Mesendoderm (in vitro differentiated cells): ENCODE data around the gene OR8D1. TPM values are rescaled to one million over a fixed set of nuclear protein-coding genes. Genes with fewer than 3 reads are reported as not detected.

Experiments
- DNase-seq: peaks from one replicate; pipeline ENCODE4 v3.0.0; 2013
- H2AK5ac ChIP-seq: 2 replicates; pipeline ENCODE4 v1.6.1; 2013; ENCODE audit warnings: low read length, inconsistent platforms
- H2BK120ac ChIP-seq: 2 replicates; pipeline ENCODE4 v1.6.1; 2013; ENCODE audit warnings: low read depth, mild to moderate bottlenecking, low read length, moderate library complexity, mixed read lengths
- H2BK15ac ChIP-seq: replicated peaks from 2 replicates; pipeline ENCODE4 v1.6.1; 2013; ENCODE audit warnings: low read depth, mild to moderate bottlenecking, moderate library complexity
- H2BK5ac ChIP-seq: 2 replicates; pipeline ENCODE4 v1.6.1; 2013; ENCODE audit warnings: low read length, inconsistent platforms
- H3K18ac ChIP-seq: 2 replicates; pipeline ENCODE4 v1.6.1; 2013; ENCODE audit warnings: mild to moderate bottlenecking, low read length, mixed read lengths
- H3K23ac ChIP-seq: one replicate; pipeline ENCODE4 v1.6.1; 2013; ENCODE audit warnings: low read length
- H3K27ac ChIP-seq: 2 replicates; pipeline ENCODE4 v1.5.1; 2013; ENCODE audit warnings: low read depth, mild to moderate bottlenecking, inconsistent platforms, low read length, moderate library complexity
- H3K27me3 ChIP-seq: 2 replicates; pipeline ENCODE4 v1.6.1; 2013; ENCODE audit warnings: low read length, control low read depth, mild to moderate bottlenecking, inconsistent platforms; ENCODE audit not compliant: insufficient read depth, poor library complexity
- H3K36me3 ChIP-seq: 2 replicates; pipeline ENCODE4 v1.6.1; 2013; ENCODE audit warnings: low read length, inconsistent platforms; ENCODE audit not compliant: control insufficient read depth, insufficient read depth
- H3K4ac ChIP-seq: one replicate; pipeline ENCODE4 v1.6.1; 2013; ENCODE audit warnings: low read depth, mild to moderate bottlenecking, low read length, moderate library complexity
- H3K4me1 ChIP-seq: 2 replicates; pipeline ENCODE4 v1.6.1; 2013; ENCODE audit warnings: low read depth, low read length, inconsistent platforms; ENCODE audit not compliant: control insufficient read depth
- H3K4me2 ChIP-seq: 2 replicates; pipeline ENCODE4 v1.6.1; 2013; ENCODE audit warnings: low read length
- H3K4me3 ChIP-seq: 2 replicates; pipeline ENCODE4 v1.5.1; 2013; ENCODE audit warnings: mild to moderate bottlenecking, low read length
- H3K56ac ChIP-seq: one replicate; pipeline ENCODE4 v1.6.1; 2013; ENCODE audit warnings: low read length
- H3K79me1 ChIP-seq: 2 replicates; pipeline ENCODE4 v1.6.1; 2013; ENCODE audit warnings: low read length, inconsistent platforms
- H3K79me2 ChIP-seq: 2 replicates; pipeline ENCODE4 v1.6.1; 2013; ENCODE audit warnings: mild to moderate bottlenecking, low read length; ENCODE audit not compliant: control insufficient read depth, insufficient read depth
- H3K9ac ChIP-seq: 2 replicates; pipeline ENCODE4 v1.6.1; 2013; ENCODE audit warnings: low read length, inconsistent platforms
- H4K5ac ChIP-seq: one replicate; pipeline ENCODE4 v1.6.1; 2013; ENCODE audit warnings: low read length
- H4K8ac ChIP-seq: one replicate; pipeline ENCODE4 v1.6.1; 2013; ENCODE audit warnings: low read depth, mild to moderate bottlenecking, control low read depth, low read length, moderate library complexity
- WGBS: extraction: QIAGEN DNeasy Blood & Tissue Kit; methylation state at CpG from one replicate; pipeline ENCODE4 v1.1.7; 2013; ENCODE audit warnings: low lambda C conversion rate, missing lambda C conversion rate; ENCODE audit not compliant: insufficient coverage; ENCODE audit errors: extremely low coverage; 5-methylcytosine and 5-hydroxymethylcytosine counted together
- polyA plus RNA-seq, 2 experiments: library from polyadenylated mRNA; stranded (reverse); fragments of 200-250 nt; gene quantifications; one replicate each; pipeline ENCODE4 v1.2.3, GENCODE V29; 2013

The OR8D1 gene
- not detected for polyA plus RNA-seq (2013, experiment 1 of 2)
- polyA plus RNA-seq (2013, experiment 2 of 2) = not detected

DNA sequence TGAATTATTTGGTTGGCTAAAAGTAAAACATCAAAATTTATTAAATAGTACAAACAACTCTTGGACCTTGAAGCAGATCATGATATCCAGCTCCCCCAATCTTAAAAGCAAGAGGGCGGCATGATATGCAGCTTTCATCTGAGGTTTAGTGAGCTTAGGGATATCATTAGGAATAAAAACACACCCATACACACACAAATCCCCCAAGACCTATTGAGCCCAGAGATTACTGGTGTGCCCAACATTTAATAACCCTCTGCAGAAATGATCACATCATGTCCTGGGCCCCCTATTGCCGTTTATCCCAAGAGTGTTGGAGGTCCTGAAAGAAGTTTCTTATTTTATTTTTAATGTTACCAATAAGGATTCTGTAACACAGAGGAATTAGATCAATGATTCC lies at the start of gene OR8D1:
OR8D1 (minus strand) TSS at position 101 of the 400 bp plus-strand sequence. CDS start 3,183 bp downstream, outside the sequence.
- Histone ChIP-seq H4K5ac (no peak within 1 kb of the TSS), H3K18ac (no peak within 1 kb of the TSS), H3K36me3 (no peaks in the 10 kb centered on the region), H2BK15ac (no peak within 1 kb of the TSS), H3K4me1 (no peaks in the 10 kb centered on the region), H2AK5ac (no peak within 1 kb of the TSS), H3K56ac (no peak within 1 kb of the TSS), H3K27ac (no peak within 1 kb of the TSS), H2BK5ac (no peak within 1 kb of the TSS), H3K4me3 (no peak within 1 kb of the TSS), H2BK120ac (no peak within 1 kb of the TSS), H3K4me2 (no peak within 1 kb of the TSS), H3K4ac (no peak within 1 kb of the TSS), H3K79me1 (no peaks in the 10 kb centered on the region), H4K8ac (no peak within 1 kb of the TSS), H3K79me2 (no peaks in the 10 kb centered on the region), H3K27me3 (no peaks in the 10 kb centered on the region), H3K23ac (no peak within 1 kb of the TSS), H3K9ac (no peak within 1 kb of the TSS)
- DNase-seq = no peak
- WGBS = no CpG with 5 or more reads among the region's 2 CpGs

DNA sequence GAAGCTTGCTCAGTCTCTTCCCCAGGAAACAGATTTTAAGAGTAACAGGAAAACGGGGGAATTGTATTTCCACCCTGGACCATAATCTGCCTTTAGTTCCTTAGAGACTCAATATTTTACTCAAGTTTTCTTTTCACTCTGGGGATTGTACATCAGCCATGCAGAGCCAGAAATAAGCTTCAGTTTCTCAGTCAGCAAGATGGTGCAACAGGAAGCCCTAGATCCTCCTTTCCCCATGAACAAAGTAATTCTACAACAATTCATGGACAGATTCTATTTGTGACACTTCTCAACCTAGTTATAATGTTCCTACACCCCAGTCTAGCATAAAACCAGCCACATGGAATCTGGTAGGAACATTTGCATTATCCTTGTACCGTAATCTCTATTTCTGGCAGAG lies 45.8 kb upstream of the OR8D1 start:
- no peak overlapping the region for H4K5ac ChIP-seq
- no peak overlapping the region for H4K8ac ChIP-seq
- H3K23ac ChIP-seq = no peak overlapping the region
- no peaks in the 10 kb centered on the region for H3K79me2 ChIP-seq
- no peak overlapping the region for H3K18ac ChIP-seq
- H3K79me1 ChIP-seq = no peaks in the 10 kb centered on the region
- H3K36me3 ChIP-seq = no peaks in the 10 kb centered on the region
- H2BK15ac ChIP-seq = no peak overlapping the region
- no peak overlapping the region for H2BK120ac ChIP-seq
- H3K4me1 ChIP-seq = no peaks in the 10 kb centered on the region
- no peak overlapping the region for H3K27ac ChIP-seq
- H3K27me3 ChIP-seq = no peaks in the 10 kb centered on the region
- H3K4me2 ChIP-seq = no peak overlapping the region
- no peak for DNase-seq
- H3K4ac ChIP-seq = no peak overlapping the region
- H3K56ac ChIP-seq = no peak overlapping the region
- no peak overlapping the region for H2AK5ac ChIP-seq
- WGBS = no CpG with 5 or more reads among the region's 2 CpGs
- H3K9ac ChIP-seq = no peak overlapping the region
- no peak overlapping the region for H2BK5ac ChIP-seq
- H3K4me3 ChIP-seq = no peak overlapping the region

DNA sequence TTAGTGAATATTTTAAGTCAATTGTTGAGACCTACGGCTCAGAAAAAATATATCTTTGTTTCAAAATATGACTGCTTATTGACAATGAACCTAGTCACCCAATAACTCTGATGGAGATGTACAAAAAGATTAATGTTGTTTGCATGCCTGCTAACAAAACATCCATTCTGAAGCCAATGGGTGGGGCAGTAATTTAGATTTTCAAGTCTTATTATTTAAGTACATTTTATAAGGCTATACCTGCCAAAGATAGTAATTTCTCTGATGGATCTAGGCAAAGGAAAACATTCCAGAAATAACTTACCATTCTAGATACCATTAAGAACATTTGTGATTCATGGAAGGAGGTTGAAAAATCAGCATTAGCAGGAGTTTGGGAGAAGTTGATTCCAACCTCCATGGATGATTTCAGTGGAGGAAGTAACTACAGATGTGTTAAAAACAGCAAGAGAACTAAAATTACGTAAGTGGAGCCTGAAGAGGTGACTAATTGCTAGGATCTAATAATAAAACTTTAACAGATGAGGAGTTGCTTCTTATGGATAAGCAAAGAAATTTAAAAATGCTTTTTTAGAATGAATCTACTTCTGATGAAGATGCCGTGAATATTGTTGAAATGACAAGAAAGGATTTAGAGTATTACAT lies 32.7 kb upstream of the OR8D1 start:
- Histone ChIP-seq H3K27ac (no peak overlapping the region), H3K4ac (no peak overlapping the region), H3K27me3 (no peaks in the 10 kb centered on the region), H3K4me3 (no peak overlapping the region), H3K18ac (no peak overlapping the region), H4K8ac (no peak overlapping the region), H3K9ac (no peak overlapping the region), H2BK5ac (no peak overlapping the region), H3K4me2 (no peak overlapping the region), H3K56ac (no peak overlapping the region), H3K36me3 (no peaks in the 10 kb centered on the region), H2BK15ac (no peak overlapping the region), H3K4me1 (no peaks in the 10 kb centered on the region), H2AK5ac (no peak overlapping the region), H3K79me2 (no peaks in the 10 kb centered on the region), H3K79me1 (no peaks in the 10 kb centered on the region), H2BK120ac (no peak overlapping the region), H4K5ac (no peak overlapping the region), H3K23ac (no peak overlapping the region)
- no peak for DNase-seq
- WGBS = no CpG with 5 or more reads among the region's 3 CpGs

DNA sequence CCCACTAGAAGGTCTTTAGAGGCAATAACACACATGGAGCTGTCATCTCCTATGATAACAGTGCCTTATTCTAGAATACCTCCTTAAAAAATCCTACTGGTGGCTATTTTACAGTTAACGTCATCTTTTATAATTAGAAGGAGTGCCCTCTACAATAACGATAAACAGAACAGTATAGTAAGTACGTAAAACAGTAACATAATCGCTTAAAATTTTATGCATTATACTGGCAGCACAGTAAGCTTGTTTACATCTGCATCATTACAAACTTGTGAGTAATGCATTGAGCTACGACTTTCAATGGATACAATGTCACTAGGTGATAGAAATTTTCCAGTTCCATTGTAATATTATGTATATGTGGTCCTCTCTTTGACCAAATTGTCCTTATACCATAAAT lies 30.6 kb upstream of the OR8D1 start:
- Histone ChIP-seq H3K4ac (no peak overlapping the region), H3K23ac (no peak overlapping the region), H2AK5ac (no peak overlapping the region), H3K9ac (no peak overlapping the region), H2BK5ac (no peak overlapping the region), H3K36me3 (no peaks in the 10 kb centered on the region), H3K27ac (no peak overlapping the region), H2BK120ac (no peak overlapping the region), H2BK15ac (no peak overlapping the region), H4K8ac (no peak overlapping the region), H3K79me2 (no peaks in the 10 kb centered on the region), H3K56ac (no peak overlapping the region), H3K79me1 (no peaks in the 10 kb centered on the region), H3K4me2 (no peak overlapping the region), H4K5ac (no peak overlapping the region), H3K4me1 (no peaks in the 10 kb centered on the region), H3K27me3 (no peaks in the 10 kb centered on the region), H3K4me3 (no peak overlapping the region), H3K18ac (no peak overlapping the region)
- DNase-seq = no peak
- WGBS = no CpG with 5 or more reads among the region's 5 CpGs

DNA sequence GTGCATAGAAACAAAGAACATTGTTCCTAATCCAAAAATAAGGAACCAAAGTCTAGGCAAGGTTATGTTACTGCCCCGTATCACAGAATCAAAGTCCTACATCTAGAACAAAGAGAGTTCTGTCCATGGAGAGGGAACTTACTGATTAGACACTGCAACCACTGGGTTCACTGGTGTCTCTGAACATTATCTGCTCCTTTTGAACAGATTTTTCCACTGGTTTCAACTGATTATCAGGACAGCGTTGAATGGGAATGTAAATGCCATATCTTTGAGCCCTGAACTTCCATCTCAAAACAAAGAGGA lies 26.3 kb upstream of the OR8D1 start:
- no peak overlapping the region for H3K4me3 ChIP-seq
- no peaks in the 10 kb centered on the region for H3K36me3 ChIP-seq
- no peak overlapping the region for H4K5ac ChIP-seq
- no peak overlapping the region for H3K18ac ChIP-seq
- H4K8ac ChIP-seq = no peak overlapping the region
- H3K79me1 ChIP-seq = no peaks in the 10 kb centered on the region
- H3K27me3 ChIP-seq = no peaks in the 10 kb centered on the region
- H3K27ac ChIP-seq = no peak overlapping the region
- H2AK5ac ChIP-seq = no peak overlapping the region
- H3K4ac ChIP-seq = no peak overlapping the region
- H3K4me2 ChIP-seq = no peak overlapping the region
- no peaks in the 10 kb centered on the region for H3K79me2 ChIP-seq
- DNase-seq = no peak
- no peaks in the 10 kb centered on the region for H3K4me1 ChIP-seq
- H3K9ac ChIP-seq = no peak overlapping the region
- H2BK120ac ChIP-seq = no peak overlapping the region
- no peak overlapping the region for H2BK15ac ChIP-seq
- no peak overlapping the region for H3K23ac ChIP-seq
- no CpG with 5 or more reads among the region's 2 CpGs for WGBS
- no peak overlapping the region for H2BK5ac ChIP-seq
- no peak overlapping the region for H3K56ac ChIP-seq
